HFF-Myc (cell line): ENCODE measurements around the gene FAM53B.

Source experiments
- DNase-seq: peaks from one replicate; pipeline ENCODE4 v3.0.0-alpha.2; 2011; ENCODE audit warnings: low read depth; ENCODE audit errors: extremely low read depth
- H3K4me3 ChIP-seq: replicated peaks from 2 replicates; pipeline ENCODE4 v1.5.1; 2011; ENCODE audit warnings: low read depth, mild to moderate bottlenecking, control low read depth, low read length
- TF ChIP-seq, protein P1 (sequence below): IDR thresholded peaks from 2 replicates; pipeline ENCODE4 v1.5.1; 2012; ENCODE audit warnings: mild to moderate bottlenecking, low read depth, low read length, control low read depth; ENCODE audit errors: missing control alignments

FAM53B gene

GRCh38 chr10:124657806-124658205, 86.4 kb downstream of the FAM53B start:
- no peak for DNase-seq
- TF ChIP-seq, protein P1, sequence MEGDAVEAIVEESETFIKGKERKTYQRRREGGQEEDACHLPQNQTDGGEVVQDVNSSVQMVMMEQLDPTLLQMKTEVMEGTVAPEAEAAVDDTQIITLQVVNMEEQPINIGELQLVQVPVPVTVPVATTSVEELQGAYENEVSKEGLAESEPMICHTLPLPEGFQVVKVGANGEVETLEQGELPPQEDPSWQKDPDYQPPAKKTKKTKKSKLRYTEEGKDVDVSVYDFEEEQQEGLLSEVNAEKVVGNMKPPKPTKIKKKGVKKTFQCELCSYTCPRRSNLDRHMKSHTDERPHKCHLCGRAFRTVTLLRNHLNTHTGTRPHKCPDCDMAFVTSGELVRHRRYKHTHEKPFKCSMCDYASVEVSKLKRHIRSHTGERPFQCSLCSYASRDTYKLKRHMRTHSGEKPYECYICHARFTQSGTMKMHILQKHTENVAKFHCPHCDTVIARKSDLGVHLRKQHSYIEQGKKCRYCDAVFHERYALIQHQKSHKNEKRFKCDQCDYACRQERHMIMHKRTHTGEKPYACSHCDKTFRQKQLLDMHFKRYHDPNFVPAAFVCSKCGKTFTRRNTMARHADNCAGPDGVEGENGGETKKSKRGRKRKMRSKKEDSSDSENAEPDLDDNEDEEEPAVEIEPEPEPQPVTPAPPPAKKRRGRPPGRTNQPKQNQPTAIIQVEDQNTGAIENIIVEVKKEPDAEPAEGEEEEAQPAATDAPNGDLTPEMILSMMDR = no peak
- H3K4me3 ChIP-seq = no peak overlapping the region

DNA sequence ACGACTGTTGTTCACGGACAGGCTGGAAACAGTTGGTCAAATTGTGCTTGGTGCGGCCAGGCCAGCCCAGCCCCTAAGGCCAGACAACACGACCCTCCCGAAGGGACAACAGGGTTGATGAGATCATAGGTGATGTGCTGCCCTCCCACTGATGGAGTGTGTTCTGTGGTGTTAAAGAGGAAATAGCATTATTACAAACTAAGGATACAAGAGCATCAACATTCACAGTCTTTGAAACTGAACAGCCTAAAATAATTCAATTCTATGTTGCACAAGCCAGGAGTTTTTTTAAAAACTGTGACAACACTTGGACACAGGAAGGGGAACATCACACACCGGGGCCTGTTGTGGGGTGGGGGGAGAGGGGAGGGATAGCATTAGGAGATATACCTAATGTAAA, 87.6 kb downstream of the FAM53B start:
- no peak for DNase-seq
- H3K4me3 ChIP-seq = no peak overlapping the region
- TF ChIP-seq, protein P1 = no peak

- no peak overlapping the region for H3K4me3 ChIP-seq
- DNase-seq = no peak
- TF ChIP-seq, protein P1 = no peak
Measured at GRCh38 chr10:124656113-124656490, 88.1 kb downstream of the FAM53B start.

DNA sequence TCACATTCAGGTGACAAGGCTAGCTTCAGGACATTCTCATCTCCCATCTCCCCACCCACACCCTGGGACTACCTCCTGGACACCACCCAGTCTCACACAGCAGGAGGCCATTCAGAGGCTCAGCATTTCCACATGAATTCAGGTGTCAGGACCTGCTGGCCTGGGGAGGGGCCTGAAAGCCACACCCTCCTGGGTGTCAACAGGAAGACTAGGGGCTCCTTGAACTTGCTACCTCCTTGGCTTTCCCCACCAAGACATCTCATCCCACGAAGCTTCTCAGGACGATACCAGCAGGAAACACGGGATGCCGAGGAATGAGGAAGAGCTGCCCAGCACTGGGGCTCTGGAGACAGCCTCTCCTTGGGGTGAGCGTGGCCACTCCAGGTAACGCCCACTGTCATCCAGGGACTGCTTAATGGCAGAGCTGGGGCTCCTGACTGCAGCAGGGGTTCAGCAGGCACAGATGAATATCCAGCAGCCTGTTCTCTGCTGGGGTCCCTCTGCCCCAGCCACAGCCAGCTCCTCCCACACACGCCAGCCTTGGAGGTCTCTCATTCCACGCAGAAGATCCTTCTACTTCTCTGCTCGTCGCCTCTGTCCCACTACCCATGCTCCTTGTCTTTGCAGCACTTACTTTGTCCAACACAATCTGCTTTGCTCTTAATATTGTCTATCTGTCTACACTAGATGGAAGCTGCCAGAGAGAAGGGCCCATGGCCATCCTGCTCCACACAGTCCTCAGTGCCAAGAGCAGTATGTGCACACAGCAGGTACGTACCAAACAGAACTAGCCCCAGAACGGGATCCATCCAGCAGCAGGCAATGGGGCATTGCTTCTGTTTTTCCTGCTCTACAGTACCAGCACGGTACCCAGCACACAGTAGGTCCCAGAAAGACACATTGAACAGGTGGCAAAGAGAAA, 88.7 kb downstream of the FAM53B start:
- TF ChIP-seq, protein P1 = no peak
- H3K4me3 ChIP-seq = no peak overlapping the region
- no peak for DNase-seq

GRCh38 chr10:124654686-124655085, 89.5 kb downstream of the FAM53B start:
- H3K4me3 ChIP-seq = no peak overlapping the region
- no peak for DNase-seq
- TF ChIP-seq, protein P1 = no peak

DNA sequence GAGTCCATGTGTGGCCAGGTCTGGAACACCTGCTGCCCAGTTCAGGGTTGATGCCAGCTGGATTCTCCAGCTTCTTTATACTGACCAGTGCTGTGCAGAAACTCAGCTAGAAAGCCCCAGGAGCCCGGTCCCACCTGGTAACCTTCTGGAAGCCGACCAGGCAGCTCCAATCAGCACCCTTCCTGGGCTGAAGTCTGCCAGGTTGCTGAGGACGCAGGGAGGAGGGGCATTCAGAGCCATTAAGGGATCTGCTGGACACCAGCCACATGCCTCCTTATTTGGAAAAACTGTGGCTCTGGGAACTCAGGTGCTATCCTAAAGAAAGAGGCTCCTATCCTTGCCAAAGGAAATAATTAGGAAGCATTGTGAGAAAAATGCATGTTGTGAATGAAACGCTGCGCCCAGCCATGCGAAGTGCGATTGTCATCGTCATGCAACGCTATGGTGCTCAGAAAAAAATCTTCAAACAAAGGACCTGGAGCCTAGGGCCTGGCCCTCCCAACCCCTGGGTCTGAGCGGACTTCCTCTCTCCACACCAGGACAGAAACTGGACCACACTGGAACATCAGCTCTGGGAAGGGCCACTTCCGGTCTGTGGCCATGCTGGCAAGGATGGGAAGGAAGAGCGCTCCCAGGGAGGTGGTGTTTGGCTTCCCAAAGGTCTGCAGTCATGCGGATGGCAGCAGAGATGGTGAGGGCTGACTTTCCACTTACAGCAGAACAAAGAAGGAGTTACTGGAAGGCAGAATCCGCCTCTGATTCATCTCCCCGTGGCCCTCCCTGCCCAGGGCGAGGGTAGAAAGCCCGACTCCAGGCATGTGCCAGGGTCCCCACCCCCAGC, 90.1 kb downstream of the FAM53B start:
- no peak for DNase-seq
- H3K4me3 ChIP-seq = no peak overlapping the region
- TF ChIP-seq, protein P1 = no peak
